GM18498 (cell line): ENCODE measurements around the gene ITGA2B.
"Not testable (repeated sequence)": the region's sequence is repeated elsewhere in the genome, so short reads cannot be mapped to it uniquely, and the experiment has no call there.

ENCODE experiments used
- ATAC-seq: cut with Tn5 transposase; IDR thresholded peaks from one replicate; pipeline ENCODE4 v1.9.1; 2021; ENCODE audit warnings: mild to moderate bottlenecking, moderate library complexity; ENCODE audit not compliant: unreplicated experiment

The ITGA2B gene

DNA sequence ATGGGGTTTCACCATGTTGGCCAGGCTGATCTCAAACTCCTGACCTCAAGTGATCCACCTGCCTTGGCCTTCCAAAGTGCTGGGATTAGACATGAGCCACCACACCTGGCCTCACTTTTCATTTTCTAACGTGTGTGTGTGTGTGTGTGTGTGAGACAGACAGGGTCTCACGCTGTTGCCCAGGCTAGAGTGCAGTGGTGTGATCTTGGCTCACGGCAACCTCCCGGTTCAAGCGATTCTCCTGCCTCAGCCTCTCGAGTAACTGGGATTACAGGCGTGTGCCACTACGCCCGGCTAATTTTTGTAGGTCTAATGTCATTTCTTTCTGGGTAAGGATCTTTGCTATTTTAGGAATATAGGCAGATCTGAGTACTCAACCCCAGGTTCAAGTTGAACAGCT is 4.7 kb upstream of the ITGA2B start:
- ATAC-seq = not testable (repeated sequence)

DNA sequence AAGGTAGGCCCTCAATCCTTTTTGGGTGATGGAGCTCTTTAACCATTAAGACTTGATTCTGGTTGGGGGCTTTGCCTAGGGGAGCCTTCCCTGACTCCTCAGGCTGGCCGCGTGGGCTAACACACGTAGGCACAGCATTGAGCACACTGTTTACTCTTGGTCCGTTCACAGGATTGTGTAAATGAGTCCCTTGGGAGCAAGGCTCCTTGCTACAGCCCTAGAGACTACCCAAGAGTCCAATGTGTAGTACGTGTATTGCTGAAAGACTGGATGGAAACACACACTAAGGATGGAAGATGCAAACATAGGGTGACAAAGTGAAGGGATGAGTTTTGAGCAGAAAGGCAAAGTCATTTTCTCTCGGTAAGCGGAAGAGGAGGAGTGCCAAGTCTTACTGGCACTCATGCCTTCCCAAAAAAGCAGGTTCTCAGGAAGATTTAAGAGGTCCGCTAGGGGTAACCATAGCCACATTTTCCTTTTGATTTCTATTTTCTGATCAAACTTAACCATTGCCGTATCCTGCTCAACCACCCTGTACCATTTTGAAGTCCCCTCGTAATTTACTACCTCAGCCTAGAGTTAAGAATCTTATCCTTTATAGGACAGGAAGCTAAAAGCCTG is 911 bp upstream of the ITGA2B start:
- ATAC-seq = no peak

DNA sequence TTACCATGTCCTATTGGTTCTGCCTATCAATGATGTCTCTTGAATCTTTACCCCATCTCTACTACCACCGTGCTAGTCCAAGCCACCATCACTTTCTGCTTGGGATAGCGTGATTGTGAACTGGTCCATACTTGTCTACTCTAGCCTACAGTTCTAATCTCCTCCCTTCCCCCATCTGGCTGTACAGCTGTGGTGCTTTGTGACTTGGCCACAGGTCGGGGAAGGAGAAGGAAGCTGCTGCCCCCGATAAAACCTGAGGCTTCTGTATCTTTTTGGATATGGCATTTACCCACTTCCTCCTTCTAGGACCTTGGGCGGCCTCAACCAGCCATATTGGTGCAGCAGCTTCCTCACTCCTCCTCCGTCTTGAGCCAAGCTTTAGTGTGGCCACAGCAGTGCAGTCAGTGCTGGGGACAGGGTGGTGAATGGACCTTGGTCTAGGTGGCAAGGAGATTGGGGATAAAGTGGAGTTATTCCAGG is 314 bp upstream of the ITGA2B start:
- no peak for ATAC-seq

DNA sequence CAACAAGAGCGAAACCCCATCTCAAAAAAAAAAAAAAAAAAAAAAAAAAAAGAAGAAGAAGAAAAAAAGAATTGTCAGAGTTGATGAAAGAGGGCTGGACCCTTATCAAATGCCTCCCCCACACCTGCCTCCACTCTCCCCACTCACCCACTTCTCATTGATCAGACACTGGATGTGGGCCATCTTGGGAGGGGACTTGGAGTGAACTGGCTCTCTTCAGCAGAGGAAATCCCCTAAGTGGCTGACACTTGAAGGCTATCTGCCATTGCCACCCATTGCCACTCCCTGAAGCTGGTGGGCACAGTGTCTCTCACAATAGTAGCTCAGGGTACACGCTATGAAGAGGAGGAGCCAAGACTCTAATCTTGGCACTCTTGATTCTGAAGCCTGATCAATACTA is 1.6 kb downstream of the ITGA2B start:
- no peak for ATAC-seq

DNA sequence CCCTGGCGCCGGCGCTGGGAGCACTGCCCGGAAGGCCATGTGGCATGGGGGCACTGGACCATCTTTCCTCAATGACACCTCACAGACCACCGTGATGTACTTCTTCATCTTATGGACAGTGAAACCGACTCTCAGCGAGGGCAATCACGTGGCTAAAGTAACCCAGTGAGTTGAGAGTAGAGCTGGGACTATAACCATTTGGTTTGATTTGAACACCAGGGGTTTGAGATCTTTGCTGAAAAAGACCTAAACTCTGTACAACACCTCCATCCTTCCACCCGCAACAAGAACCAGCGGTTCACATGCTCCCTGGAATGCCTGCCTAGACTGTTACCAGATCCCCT is 3.3 kb downstream of the ITGA2B start:
- ATAC-seq = no peak

DNA sequence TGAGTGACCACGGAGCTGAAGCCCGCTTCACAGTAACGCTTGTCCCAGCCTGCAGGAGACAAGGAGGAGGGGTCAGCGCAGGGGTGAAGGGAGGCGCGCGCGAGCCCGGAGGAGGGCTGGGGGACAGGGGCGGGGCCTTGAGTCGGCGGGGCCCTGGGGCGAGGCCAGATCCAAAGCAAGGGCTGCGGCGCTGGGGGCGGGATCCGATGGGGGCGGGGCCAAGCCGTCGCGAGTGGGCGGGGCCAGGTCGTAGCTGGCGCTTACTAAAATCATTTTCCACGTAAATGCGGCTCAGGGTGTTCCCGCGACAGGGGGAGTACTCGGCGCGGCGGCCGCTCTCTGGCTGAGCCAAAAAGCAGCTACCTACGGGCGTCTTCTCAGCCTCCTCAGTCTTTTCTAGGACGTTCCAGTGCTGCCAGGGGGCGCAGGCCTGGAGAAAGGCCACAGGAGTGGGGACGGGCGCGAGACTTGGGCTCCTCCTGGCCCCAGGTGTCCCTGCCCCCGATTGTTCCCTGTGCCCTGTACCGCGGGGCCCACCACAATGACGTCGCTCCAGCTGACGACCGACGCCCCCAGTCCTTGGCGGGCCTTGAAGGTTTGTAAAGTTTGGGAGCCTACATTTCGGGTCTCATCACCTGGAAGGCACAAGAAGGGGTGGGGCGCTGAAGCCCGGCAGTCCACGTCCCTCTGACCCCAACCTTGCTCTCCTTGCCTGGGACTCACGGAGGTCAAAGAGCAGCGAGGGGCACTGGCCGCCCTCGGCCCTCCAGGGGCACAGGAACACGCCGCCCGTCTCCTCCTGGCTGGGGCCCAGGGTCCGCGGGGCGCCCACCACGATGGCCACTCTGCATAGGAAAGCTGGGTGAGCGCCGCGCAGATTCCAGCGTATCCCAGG is 3.9 kb downstream of the ITGA2B start:
- ATAC-seq = no peak

DNA sequence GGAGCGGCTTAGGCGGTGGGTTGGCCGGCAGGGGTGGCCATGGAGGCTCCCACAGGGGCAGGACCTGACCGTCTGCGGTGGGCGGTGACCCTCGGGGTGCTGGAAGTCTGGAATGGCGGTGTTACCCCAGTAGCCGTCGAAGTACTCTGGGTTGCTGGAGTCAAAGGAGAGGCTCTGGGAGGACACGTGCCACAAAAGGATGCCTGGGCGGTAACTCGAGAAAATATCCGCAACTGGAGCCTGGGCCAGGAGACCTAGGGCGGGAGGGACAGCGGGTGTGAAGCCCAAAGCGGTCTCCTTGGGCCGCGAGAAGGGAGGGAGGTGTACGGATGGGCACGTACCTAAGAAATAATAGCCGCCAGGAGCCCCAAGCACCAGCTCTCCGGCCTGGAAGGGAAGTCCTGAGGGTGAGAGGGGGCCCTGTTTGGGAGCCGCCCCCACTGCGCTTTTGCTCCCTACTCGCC is 4.6 kb downstream of the ITGA2B start:
- no peak for ATAC-seq

DNA sequence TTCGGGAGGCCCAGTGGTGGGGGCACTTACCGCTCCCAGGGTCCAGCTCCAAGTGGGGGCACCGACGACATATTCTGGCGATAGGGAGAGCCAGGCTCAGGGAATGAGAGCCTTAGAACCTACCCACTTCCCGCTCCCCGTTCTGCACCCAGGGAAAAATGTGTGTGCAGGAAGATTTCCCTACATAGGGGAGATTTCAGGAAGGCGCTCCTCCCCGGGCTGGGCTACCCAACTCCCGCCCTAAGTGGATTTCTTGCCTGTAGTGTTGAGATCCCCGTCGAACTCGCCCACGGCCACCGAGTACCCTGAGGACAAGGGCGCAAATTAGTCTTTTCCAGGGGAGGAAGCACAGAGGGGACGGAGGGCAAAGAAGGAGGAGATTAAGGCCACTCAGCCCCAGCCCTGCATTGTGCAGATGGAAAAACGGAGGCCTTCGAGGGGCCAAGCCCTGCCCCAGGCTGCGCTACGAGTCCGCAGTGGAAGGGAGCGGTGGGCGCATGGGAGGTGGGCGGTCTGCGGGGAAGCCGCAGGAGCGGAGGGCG is 5.1 kb downstream of the ITGA2B start:
- no peak for ATAC-seq

DNA sequence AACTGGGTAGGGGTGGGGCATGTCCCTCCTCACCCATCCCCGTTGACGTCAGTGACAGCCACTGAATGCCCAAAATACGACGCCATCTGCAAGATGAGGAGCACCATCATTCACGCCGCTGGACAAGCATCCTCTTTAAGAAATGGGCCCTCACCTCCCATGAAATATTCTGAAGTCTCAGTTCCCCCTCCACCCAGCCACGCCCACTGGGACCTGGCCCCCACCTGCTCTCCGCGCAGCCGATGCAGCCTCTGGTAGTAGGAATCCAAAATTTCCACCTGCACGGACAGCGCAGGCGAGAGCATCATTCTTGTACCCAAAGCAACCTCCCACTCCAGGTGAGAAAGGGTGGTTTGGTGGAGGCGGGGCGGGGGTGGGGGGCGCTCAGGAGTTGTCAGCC is 5.6 kb downstream of the ITGA2B start:
- ATAC-seq = no peak

DNA sequence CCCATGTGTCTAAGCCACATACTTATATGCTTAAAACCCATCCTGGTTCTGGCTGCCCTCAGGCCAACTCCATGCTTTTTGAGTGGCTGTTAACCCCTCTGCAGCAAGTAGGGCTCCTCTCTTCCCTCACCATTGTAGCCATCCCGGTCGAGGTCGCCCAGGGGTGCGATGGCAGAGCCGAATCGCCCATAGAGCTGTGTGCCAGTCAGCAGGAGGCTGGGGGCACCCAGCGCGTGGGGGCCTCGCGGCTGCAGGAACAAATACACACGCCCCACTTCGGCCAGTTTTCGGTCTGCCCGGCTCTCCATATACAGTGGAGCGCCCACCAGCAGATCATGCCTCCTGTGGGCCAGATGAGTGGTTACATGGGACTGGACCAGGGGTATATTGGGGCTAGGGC is 6.1 kb downstream of the ITGA2B start:
- no peak for ATAC-seq

DNA sequence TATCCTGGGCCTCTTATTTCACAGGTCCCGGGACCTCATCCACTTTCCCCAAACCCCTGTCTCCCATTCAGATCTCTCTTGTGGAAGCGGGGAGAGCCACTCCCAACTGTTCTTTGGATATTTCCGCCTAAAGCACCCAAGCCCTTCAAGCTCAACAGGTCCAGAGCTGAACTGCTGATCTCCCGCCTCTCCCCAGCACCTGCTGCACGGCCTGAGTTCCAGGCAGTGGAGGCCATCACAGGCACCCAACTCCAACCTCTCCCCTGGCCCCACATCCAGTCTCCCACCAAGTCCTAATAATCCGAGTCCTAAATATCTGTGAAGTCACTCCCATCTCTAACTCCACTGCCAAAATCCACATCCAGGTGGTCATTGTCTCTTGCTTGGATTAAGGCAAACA is 6.5 kb downstream of the ITGA2B start:
- no peak for ATAC-seq

DNA sequence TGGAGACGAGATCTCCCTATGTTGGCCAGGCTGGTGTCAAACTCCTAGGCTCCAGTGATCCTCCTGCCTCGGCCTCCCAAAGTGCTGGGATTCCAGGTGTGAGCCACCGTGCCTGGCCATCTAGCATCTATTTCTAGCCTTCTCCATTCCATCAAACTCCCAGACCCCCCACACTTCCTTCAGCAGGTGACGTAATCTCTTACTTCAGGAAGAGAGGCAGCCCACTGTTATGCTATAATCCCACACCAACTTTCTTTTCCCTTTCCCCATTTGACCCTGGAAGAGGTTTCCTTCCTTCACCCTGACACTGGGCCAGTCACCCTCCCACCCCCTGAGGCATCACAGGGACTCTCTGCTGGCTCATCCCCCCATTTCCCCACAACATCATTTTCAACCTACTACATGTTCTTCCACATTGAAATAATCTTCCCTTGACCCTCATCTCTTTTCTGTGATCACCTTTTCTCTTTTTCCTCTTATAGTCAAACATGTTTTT is 7.6 kb downstream of the ITGA2B start:
- ATAC-seq = no peak

DNA sequence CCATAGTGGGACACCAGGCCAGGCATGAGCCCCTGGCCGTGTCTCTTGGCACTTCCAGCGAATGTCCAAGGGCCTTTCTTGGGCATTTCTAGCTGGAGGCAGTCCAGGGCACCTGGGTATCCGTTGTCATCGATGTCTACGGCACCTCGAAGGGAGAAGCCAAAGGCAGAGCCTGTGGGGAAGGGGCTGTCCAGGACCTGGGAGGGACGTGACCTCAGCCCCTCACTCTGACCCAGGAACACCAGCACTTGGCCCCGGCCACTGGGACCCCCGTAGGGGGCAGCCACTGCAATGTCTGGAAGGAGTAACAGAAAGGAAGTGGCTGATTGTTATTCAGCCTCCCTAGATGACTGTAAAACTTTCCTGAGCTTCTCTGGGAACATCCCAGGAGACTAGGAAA is 8.7 kb downstream of the ITGA2B start:
- no peak for ATAC-seq

DNA sequence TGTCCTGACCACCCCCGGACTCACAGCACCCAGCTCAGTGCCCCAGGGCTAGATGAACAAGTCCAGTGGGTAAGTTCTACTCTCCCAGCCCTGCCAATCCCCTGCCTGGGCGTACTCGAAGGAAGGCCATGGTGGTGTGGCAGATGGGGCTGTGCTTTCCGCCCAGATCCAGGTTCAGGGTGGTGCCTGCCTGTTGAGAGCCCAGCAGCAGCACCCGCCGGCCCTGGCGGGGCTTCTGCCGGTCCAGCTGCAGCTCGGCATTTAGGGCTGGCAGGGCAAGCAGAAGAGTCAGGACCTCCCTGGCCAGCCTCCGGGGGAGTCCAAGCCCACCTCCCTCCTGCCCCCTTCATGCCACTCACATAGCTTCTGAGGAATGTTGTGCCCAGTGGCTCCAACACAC is 9.6 kb downstream of the ITGA2B start:
- no peak for ATAC-seq

DNA sequence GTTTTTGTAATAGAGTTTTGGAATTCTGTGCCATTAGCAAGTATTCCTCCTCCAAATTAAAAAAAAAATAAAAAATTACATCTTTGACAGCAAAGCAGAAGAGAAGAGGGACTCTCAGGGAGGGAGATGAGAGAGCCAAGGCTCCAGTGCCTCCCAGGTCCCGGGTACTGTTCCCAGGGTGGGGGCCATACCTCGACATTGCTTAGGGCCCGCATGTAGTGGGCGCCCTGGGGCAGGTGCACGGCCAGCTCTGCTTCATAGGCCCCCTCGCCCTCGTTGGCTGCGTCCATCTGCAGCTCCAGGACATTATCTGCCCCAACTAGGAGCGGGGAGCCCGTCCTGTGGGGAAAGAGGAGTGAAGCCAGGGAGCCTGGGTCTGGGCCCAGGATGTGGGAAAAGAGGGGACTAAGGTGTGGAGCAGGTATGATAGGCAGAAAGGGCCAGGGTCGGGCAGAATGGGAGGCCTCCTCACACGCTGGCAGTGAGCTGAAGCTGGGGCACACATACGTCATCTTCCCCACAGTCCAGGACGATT is 11.2 kb downstream of the ITGA2B start:
- ATAC-seq = no peak

DNA sequence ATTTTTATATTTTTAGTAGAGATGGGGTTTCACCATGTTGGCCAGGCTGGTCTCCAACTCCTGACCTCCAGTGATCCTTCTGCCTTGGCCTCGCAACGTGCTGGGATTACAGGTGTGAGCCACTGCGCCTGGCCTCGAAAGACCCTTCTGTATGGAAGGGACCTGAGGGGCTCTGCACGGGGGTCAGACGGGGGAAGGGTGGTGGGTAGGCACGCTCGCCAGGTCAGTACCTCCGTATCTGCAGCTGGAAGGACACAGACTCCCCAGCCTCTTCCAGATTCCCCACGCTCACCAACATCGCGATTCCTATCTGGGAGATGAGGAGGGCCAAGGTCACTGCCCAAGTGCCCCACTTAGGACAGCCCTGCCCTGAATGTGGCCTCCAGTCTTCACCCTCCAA is 12.7 kb downstream of the ITGA2B start:
- no peak for ATAC-seq

DNA sequence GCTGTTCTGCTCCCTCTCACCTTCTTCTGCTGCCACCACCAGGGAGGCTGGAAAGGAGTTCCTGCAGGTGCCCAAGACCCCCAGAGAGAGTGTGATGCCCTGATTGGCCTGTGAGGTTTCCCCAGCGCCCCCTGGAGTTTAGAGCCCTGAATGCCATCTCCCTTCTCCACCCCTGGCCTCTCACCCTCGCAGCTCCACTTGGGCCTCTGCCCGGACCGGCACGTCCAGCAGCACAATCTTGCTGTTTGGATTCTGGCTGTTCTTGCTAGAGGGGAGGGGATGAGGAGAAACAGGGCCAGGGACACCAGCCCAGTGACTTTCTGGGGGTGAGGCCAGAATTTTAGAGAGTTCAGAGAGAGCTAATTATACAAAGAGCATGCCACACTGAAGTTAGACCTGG is 13.3 kb downstream of the ITGA2B start:
- no peak for ATAC-seq

DNA sequence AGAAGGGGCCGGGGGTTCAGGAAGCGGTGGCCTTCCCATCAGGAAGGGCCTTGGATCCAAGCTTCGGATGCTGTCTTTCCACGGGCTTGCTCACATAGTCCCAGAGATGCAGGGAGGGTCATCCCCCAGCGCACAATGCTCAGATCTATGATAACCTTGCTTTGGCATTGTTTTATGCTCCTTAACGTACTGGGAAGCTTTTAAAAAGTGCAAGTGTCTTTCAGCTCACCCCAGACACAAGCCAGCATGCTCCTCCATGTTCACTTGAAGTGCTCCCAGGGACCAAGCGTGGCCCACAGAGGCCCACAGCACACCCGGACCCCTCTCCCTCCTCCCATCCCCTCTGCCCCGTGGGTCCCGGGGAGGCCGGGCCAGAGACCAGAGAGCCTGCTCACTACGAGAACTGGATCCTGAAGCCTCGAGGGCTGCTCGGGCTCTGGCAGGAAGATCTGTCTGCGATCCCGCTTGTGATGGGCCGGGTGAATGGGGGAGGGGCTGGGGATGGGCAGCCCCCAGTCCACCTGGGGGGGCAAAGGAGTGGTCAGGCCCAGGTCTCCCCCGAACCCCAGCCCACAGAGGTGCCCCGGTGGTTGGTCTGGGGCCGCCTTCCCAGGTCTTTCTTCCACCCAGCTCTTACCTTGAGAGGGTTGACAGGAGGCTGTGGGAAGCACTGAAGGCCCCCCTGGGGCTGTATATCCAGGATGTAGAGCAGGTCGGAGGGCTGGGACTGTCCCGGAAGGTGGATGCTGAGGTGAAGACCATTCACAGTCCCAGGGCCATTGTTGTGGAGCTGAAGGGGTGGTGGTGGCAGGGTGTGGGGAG is 14.0 kb downstream of the ITGA2B start:
- no peak for ATAC-seq

DNA sequence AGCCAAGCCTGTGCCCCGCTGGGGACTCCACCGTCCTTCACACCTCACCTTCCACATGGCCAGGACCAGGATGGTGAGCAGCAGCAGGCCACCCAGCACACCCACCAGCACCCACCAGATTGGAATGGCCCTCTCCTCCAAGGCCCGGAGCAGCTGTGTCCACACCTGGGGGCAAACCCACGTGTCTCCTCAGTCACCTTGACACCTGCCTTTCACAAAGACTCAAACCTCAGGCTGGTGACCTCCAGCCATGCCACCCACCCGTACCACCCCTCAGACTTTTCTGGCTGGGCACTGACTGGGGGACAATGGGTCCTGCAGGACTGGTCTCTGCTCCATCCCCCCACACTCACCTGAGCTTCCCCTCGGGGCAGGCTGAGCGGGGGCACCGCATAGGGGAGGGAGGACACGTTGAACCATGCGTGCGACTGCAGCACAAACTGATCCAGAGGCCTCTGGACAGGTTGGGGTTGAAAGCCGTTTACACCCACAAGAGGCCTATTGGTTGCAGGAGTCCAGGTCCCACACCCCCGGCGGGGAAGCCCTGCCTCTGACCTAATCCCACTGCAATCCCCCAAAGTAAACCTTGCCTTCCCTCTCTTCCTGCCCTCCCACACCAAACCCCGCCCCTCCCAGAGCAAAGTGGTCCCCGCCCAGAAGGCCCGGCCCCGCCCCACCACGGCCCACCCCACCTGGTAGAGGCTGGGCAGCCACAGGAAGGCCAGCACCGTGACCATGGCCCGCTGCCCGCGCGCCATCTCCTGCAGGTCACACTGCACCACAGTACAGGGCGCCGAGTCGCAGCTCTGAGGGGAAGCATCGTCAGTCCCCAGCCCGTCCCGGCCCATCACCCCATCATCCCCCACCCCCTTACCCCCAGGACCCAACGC is 14.9 kb downstream of the ITGA2B start:
- ATAC-seq = no peak

DNA sequence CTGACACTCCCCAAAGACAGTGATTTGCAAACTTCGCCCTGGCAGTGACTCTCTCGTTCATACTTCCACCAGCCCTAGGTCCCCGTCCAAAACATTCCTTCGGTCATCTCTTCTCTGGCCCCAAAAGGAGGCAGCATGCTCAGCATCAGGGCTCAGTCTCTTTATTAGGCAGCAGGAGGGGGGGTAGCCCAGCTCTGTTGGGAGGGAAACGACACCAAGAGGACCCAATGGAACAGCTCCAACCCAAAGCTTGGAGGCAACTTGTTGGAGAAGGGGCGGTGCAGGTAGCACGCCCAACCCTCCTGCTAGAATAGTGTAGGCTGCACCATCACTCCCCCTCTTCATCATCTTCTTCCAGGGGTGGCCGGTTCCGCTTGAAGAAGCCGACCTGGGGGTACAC is 17.4 kb downstream of the ITGA2B start:
- ATAC-seq = no peak
